B cell (primary cell): ENCODE data around the gene PGAM1.

Experiments
- EZH2 ChIP-seq: IDR thresholded peaks from 2 replicates; pipeline ENCODE4 v1.6.1; 2012; ENCODE audit warnings: borderline replicate concordance, low read depth, mild to moderate bottlenecking, moderate library complexity, low read length; ENCODE audit not compliant: insufficient read depth, poor library complexity, severe bottlenecking
- TF ChIP-seq, protein P1 (sequence below): fragments of 200-600 bp; IDR thresholded peaks from one replicate; pipeline ENCODE4 v1.8.0; 2022; ENCODE audit warnings: antibody characterized with exemption, mild to moderate bottlenecking

- TF ChIP-seq, protein P1, sequence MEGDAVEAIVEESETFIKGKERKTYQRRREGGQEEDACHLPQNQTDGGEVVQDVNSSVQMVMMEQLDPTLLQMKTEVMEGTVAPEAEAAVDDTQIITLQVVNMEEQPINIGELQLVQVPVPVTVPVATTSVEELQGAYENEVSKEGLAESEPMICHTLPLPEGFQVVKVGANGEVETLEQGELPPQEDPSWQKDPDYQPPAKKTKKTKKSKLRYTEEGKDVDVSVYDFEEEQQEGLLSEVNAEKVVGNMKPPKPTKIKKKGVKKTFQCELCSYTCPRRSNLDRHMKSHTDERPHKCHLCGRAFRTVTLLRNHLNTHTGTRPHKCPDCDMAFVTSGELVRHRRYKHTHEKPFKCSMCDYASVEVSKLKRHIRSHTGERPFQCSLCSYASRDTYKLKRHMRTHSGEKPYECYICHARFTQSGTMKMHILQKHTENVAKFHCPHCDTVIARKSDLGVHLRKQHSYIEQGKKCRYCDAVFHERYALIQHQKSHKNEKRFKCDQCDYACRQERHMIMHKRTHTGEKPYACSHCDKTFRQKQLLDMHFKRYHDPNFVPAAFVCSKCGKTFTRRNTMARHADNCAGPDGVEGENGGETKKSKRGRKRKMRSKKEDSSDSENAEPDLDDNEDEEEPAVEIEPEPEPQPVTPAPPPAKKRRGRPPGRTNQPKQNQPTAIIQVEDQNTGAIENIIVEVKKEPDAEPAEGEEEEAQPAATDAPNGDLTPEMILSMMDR = peak; percentile 86
- TF ChIP-seq EZH2 = no peak
Observed at GRCh38 chr10:97463363-97464132, 37.6 kb downstream of the PGAM1 start.
